HCT116 (cell line): ENCODE measurements around the gene ZNF474. TPM values are rescaled to one million over a fixed set of nuclear protein-coding genes. Genes with fewer than 3 reads are reported as not detected.

ENCODE experiments used
- ATAC-seq: fragments of 200-7000 bp; cut with Tn5 transposase; 2 replicates; pipeline ENCODE4 v1.9.1; 2020; ENCODE audit warnings: mild to moderate bottlenecking, moderate library complexity
- BruUV-seq: library from RNA; stranded (reverse); fragments of 400-500 nt; replicated peaks from 2 replicates; lab custom pipeline; 2021; lab: Mats Ljungman, UMichigan
- CTCF ChIA-PET: fragments of 300-600 bp; sonication (Branson Sonifier 250); formaldehyde crosslinking; loops from one replicate; lab custom pipeline; 2021; ENCODE audit warnings: antibody characterized with exemption; lab: Charles Lee
- POLR2A ChIA-PET: fragments of 300-600, 350-600 bp; sonication (Branson Sonifier 250); formaldehyde crosslinking; loops from one replicate; lab custom pipeline; 2021; ENCODE audit warnings: antibody characterized with exemption; lab: Charles Lee
- RAD21 ChIA-PET, 2 experiments: fragments of 300-600 bp; sonication (Branson Sonifier 250); formaldehyde crosslinking; loops; one replicate each; lab custom pipeline; 2023; ENCODE audit warnings: low total read pairs in 2 of 2; ENCODE audit not compliant: uncharacterized antibody in 2 of 2, unreplicated experiment in 2 of 2, low non-redundant PET in 1 of 2; lab: Charles Lee
- DNase-seq: peaks from one replicate; pipeline ENCODE4 v3.0.0-alpha.2; 2010; ENCODE audit warnings: low read depth, low spot score
- H2AFZ ChIP-seq: fragments of 200-600 bp; shearing (Covaris generic), sonication (generic); 2 replicates; pipeline ENCODE4 v1.6.1; 2017; ENCODE audit warnings: low read depth, mixed run types, mixed read lengths, antibody characterized with exemption, low read length; ENCODE audit not compliant: poor library complexity, severe bottlenecking
- H3K27ac ChIP-seq: 2 replicates; pipeline ENCODE4 v1.5.1; 2012; ENCODE audit warnings: low read depth, low read length
- H3K27me3 ChIP-seq: fragments of 200-600 bp; sonication (generic); 2 replicates; pipeline ENCODE4 v1.6.1; 2016; ENCODE audit warnings: mixed run types, low read length, mixed read lengths; ENCODE audit not compliant: insufficient read depth
- H3K36me3 ChIP-seq, 2 experiments: fragments of 200-500 bp in 1 of 2; fragments of 200-600 bp in 1 of 2; sonication (Bioruptor generic) in 1 of 2; sonication (generic) in 1 of 2; 2 replicates each; pipeline versions ENCODE4 v1.5.1 to v1.6.1; 2014 to 2016; ENCODE audit warnings: low read length in 2 of 2, inconsistent platforms in 1 of 2, mixed read lengths in 1 of 2, mixed run types in 1 of 2; ENCODE audit not compliant: insufficient read depth in 2 of 2, control insufficient read depth in 1 of 2
- H3K4me1 ChIP-seq, 2 experiments: fragments of 200-600 bp in 1 of 2; sonication (generic) in 1 of 2; 2 replicates each; pipeline versions ENCODE4 v1.5.1 to v1.6.1; 2012 to 2017; ENCODE audit warnings: low read length in 2 of 2, inconsistent platforms in 1 of 2, mild to moderate bottlenecking in 1 of 2, mixed read lengths in 1 of 2, mixed run types in 1 of 2, moderate library complexity in 1 of 2; ENCODE audit not compliant: insufficient read depth in 2 of 2, control insufficient read depth in 1 of 2
- H3K4me2 ChIP-seq: fragments of 200-600 bp; sonication (generic); 2 replicates; pipeline ENCODE4 v1.6.1; 2017; ENCODE audit warnings: mixed run types, low read length, mixed read lengths
- H3K4me3 ChIP-seq, 2 experiments: fragments of 200-600 bp in 1 of 2; sonication (generic) in 1 of 2; replicated peaks in 1 of 2; 2 replicates each; pipeline ENCODE4 v1.5.1; 2011 to 2016; ENCODE audit warnings: low read length in 2 of 2, control low read depth in 1 of 2, low read depth in 1 of 2, mild to moderate bottlenecking in 1 of 2, mixed read lengths in 1 of 2, mixed run types in 1 of 2
- H3K79me2 ChIP-seq: fragments of 200-600 bp; sonication (generic); 2 replicates; pipeline ENCODE4 v1.6.1; 2017; ENCODE audit warnings: mild to moderate bottlenecking, mixed run types, low read length, moderate library complexity, mixed read lengths; ENCODE audit not compliant: insufficient read depth
- H3K9ac ChIP-seq: fragments of 200-600 bp; sonication (generic); 2 replicates; pipeline ENCODE4 v1.6.1; 2016; ENCODE audit warnings: low read length, mixed read lengths
- H3K9me2 ChIP-seq: fragments of 200-600 bp; sonication (generic), shearing (Covaris generic); 2 replicates; pipeline ENCODE4 v1.6.1; 2017; ENCODE audit warnings: mixed run types, mild to moderate bottlenecking, moderate library complexity; ENCODE audit not compliant: insufficient read depth
- H3K9me3 ChIP-seq, 2 experiments: fragments of 200-500 bp in 1 of 2; fragments of 200-600 bp in 1 of 2; sonication (Bioruptor generic) in 1 of 2; sonication (generic) in 1 of 2; 2 replicates each; pipeline ENCODE4 v1.6.1; 2014 to 2017; ENCODE audit warnings: low read length in 2 of 2, mixed read lengths in 2 of 2, inconsistent platforms in 1 of 2, low read depth in 1 of 2, mild to moderate bottlenecking in 1 of 2, mixed run types in 1 of 2, moderate library complexity in 1 of 2; ENCODE audit not compliant: control insufficient read depth in 1 of 2, insufficient read depth in 1 of 2
- H4K20me1 ChIP-seq: fragments of 200-600 bp; sonication (generic), shearing (Covaris generic); 2 replicates; pipeline ENCODE4 v1.6.1; 2017; ENCODE audit warnings: mixed run types, mild to moderate bottlenecking, moderate library complexity; ENCODE audit not compliant: insufficient read depth
- EZH2phosphoT487 ChIP-seq: fragments of 200-600 bp; IDR thresholded peaks from 2 replicates; pipeline ENCODE4 v1.6.1; 2018; ENCODE audit warnings: antibody characterized with exemption, borderline replicate concordance
- POLR2A ChIP-seq: IDR thresholded peaks from 2 replicates; pipeline ENCODE4 v1.7.0; 2011; ENCODE audit warnings: borderline replicate concordance; ENCODE audit not compliant: insufficient read depth, insufficient read length; ENCODE audit errors: extremely low read depth
- POLR2AphosphoS5 ChIP-seq: IDR thresholded peaks from 2 replicates; pipeline ENCODE4 v1.6.1; 2011; ENCODE audit warnings: mild to moderate bottlenecking, low read depth, low read length, moderate library complexity
- RAD21 ChIP-seq: IDR thresholded peaks from 2 replicates; pipeline ENCODE4 v1.6.1; 2012; ENCODE audit warnings: low read depth, mild to moderate bottlenecking
- TCF7L2 ChIP-seq: IDR thresholded peaks from 2 replicates; pipeline ENCODE4 v1.7.0; 2011; ENCODE audit warnings: borderline replicate concordance, inconsistent platforms; ENCODE audit not compliant: insufficient read depth, insufficient read length; ENCODE audit errors: extremely low read depth
- intact Hi-C: fragments of 100-400 bp; cut with micrococcal nuclease; formaldehyde crosslinking; loops from 2 replicates; pipeline ENCODE4 v1.10.0; 2022
- total RNA-seq: library from RNA; stranded (reverse); gene quantifications from one replicate; pipeline ENCODE4 v1.2.1, GENCODE V29; 2021; ENCODE audit not compliant: unreplicated experiment
- TF ChIP-seq, protein P1 (sequence below), 3 experiments: fragments of 200-600 bp in 1 of 3; sonication (generic) in 1 of 3; IDR thresholded peaks in 2 of 3; conservative IDR thresholded peaks in 1 of 3; 2 replicates each; pipeline ENCODE4 v1.5.1; 2012 to 2017; ENCODE audit warnings: low read depth in 2 of 3, low read length in 2 of 3, antibody characterized with exemption in 1 of 3, borderline replicate concordance in 1 of 3, control low read depth in 1 of 3, mild to moderate bottlenecking in 1 of 3, mixed read lengths in 1 of 3, mixed run types in 1 of 3, moderate library complexity in 1 of 3; ENCODE audit not compliant: insufficient read depth in 1 of 3
- TF ChIP-seq, protein P2 (sequence below): IDR thresholded peaks from 2 replicates; pipeline ENCODE4 v1.6.1; 2012; ENCODE audit warnings: low read depth

The ZNF474 gene
- total RNA-seq, 1 experiment from 2014 or later, result 0.37 TPM

DNA sequence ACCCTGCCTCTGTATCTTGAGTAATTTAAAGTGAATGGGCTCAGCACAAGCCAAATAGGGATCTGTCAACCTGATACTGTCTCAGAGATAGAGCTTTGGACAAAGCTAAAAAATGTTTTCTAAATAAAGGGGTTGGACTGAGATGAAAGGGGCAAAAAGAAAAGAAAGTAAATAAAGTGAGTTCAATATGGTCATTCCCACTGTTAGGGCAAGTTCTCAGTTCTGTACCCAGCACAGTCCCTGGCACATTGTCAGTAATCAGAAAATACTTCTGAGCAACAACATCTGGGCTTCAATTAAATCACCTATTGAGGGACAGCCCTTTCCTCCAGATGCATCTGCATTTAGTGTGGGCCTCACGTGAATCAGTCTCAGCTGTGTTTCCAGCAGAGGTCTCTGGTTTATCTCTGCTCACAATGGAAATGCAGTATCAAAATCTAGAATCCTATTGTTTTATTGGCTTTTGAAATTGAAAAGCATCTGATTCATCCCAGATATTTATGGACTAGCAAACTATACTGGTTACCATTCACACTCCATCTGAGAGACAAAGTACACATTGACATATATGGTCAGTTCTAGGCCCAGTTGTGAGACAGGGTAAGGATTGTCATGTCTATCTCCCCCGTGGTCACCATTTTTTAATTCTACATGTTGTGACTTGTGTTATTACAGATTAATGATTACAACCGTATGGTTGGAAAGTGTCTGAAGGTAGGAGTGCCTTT is 35.6 kb downstream of the ZNF474 start:
- POLR2A ChIA-PET, result no interaction called here
- Histone ChIP-seq H3K4me3 (no peak overlapping the region), H3K27me3 (no peaks in the 10 kb centered on the region), H3K27ac (no peak overlapping the region), H4K20me1 (no peaks in the 10 kb centered on the region), H3K9ac (no peak overlapping the region), H3K36me3 (no peaks in the 10 kb centered on the region), H3K9me2 (no peaks in the 10 kb centered on the region), H3K4me2 (no peak overlapping the region), H3K79me2 (no peaks in the 10 kb centered on the region), H2AFZ (no peak overlapping the region), H3K9me3 (no peaks in the 10 kb centered on the region), H3K4me1 (peaks cover 0 to 18% of the 10 kb centered on the region in 2 experiments; a peak in 2 of 4 replicates)
- TF ChIP-seq, protein P1, sequence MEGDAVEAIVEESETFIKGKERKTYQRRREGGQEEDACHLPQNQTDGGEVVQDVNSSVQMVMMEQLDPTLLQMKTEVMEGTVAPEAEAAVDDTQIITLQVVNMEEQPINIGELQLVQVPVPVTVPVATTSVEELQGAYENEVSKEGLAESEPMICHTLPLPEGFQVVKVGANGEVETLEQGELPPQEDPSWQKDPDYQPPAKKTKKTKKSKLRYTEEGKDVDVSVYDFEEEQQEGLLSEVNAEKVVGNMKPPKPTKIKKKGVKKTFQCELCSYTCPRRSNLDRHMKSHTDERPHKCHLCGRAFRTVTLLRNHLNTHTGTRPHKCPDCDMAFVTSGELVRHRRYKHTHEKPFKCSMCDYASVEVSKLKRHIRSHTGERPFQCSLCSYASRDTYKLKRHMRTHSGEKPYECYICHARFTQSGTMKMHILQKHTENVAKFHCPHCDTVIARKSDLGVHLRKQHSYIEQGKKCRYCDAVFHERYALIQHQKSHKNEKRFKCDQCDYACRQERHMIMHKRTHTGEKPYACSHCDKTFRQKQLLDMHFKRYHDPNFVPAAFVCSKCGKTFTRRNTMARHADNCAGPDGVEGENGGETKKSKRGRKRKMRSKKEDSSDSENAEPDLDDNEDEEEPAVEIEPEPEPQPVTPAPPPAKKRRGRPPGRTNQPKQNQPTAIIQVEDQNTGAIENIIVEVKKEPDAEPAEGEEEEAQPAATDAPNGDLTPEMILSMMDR (IDR thresholded peaks at IDR 0.05 in 2 of 3, conservative IDR thresholded peaks at IDR 0.05 in 1 of 3; ENCODE audit: borderline replicate concordance in 1 of 3, insufficient read depth in 1 of 3, low read depth in 2 of 3, low read length in 2 of 3), result no peak
- TF ChIP-seq RAD21 (no peak), POLR2A (no peak), TCF7L2 (no peak), POLR2AphosphoS5 (no peak), EZH2phosphoT487 (no peak)
- TF ChIP-seq, protein P2, sequence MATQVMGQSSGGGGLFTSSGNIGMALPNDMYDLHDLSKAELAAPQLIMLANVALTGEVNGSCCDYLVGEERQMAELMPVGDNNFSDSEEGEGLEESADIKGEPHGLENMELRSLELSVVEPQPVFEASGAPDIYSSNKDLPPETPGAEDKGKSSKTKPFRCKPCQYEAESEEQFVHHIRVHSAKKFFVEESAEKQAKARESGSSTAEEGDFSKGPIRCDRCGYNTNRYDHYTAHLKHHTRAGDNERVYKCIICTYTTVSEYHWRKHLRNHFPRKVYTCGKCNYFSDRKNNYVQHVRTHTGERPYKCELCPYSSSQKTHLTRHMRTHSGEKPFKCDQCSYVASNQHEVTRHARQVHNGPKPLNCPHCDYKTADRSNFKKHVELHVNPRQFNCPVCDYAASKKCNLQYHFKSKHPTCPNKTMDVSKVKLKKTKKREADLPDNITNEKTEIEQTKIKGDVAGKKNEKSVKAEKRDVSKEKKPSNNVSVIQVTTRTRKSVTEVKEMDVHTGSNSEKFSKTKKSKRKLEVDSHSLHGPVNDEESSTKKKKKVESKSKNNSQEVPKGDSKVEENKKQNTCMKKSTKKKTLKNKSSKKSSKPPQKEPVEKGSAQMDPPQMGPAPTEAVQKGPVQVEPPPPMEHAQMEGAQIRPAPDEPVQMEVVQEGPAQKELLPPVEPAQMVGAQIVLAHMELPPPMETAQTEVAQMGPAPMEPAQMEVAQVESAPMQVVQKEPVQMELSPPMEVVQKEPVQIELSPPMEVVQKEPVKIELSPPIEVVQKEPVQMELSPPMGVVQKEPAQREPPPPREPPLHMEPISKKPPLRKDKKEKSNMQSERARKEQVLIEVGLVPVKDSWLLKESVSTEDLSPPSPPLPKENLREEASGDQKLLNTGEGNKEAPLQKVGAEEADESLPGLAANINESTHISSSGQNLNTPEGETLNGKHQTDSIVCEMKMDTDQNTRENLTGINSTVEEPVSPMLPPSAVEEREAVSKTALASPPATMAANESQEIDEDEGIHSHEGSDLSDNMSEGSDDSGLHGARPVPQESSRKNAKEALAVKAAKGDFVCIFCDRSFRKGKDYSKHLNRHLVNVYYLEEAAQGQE, result no peak
- intact Hi-C loops, result no loop called here
- no TSS peak for BruUV-seq
- ATAC-seq (no peak), DNase-seq (no peak)
- RAD21 ChIA-PET, result no interaction called here
- CTCF ChIA-PET, result no interaction called here
